Colonic mucosa (tissue), 4 donors: Measurements from ENCODE around the gene DNAL4. TPM values are rescaled to one million over a fixed set of nuclear protein-coding genes. Genes with fewer than 3 reads are reported as not detected.

Experiments used
- DNase-seq: peaks from one replicate; pipeline ENCODE4 v3.0.0-alpha.2; 2020
- H3K27ac ChIP-seq: fragments of 200-600 bp; one replicate; pipeline ENCODE4 v1.8.0; 2021
- H3K27me3 ChIP-seq: fragments of 200-600 bp; one replicate; pipeline ENCODE4 v1.8.0; 2021
- H3K36me3 ChIP-seq: fragments of 200-600 bp; one replicate; pipeline ENCODE4 v1.8.0; 2021
- H3K4me1 ChIP-seq: fragments of 200-600 bp; one replicate; pipeline ENCODE4 v1.8.0; 2021; ENCODE audit warnings: mild to moderate bottlenecking
- H3K4me3 ChIP-seq: fragments of 200-600 bp; one replicate; pipeline ENCODE4 v1.8.0; 2021
- H3K9ac ChIP-seq, 2 donors: one replicate each; pipeline ENCODE4 v1.7.0; 2013; ENCODE audit warnings: control low read depth in 2 of 2, low read depth in 2 of 2, low read length in 2 of 2
- H3K9me3 ChIP-seq: fragments of 200-600 bp; one replicate; pipeline ENCODE4 v1.8.0; 2021
- CTCF ChIP-seq: fragments of 200-600 bp; IDR thresholded peaks from one replicate; pipeline ENCODE4 v1.8.0; 2022; ENCODE audit warnings: antibody characterized with exemption, mild to moderate bottlenecking
- intact Hi-C: fragments of 100-400 bp; cut with DNase I; formaldehyde crosslinking; loops from one replicate; pipeline ENCODE4 v1.14.1; 2022
- total RNA-seq, 2 donors: library from RNA; stranded (reverse); fragmentation: NEBNext Ultra II Directional in 1 of 2; extraction: Animal tissue kit (Norgen Biotek cat#: 25700) in 1 of 2; gene quantifications; one replicate each; pipeline ENCODE4 v1.2.1, GENCODE V29; 2021
- donor health status: healthy.
- donor health status: DM: no; HTN: no; CAD: no.
- donor health status: DM: no; HTN: no; CAD: no.

DNAL4 gene
- total RNA-seq, 2 donors from 2014 or later = 15.8 to 17.8 TPM

GRCh38 chr22:38729946-38730345, 64.0 kb downstream of the DNAL4 start:
- Histone ChIP-seq H3K9me3 (no peaks in the 10 kb centered on the region), H3K4me1 (no peaks in the 10 kb centered on the region), H3K36me3 (peaks cover 49% of the 10 kb centered on the region), H3K4me3 (no peak overlapping the region), H3K27ac (no peak overlapping the region), H3K9ac (no peak overlapping the region), H3K27me3 (no peaks in the 10 kb centered on the region)
- TF ChIP-seq CTCF = no peak
- intact Hi-C loops = no loop called here
- DNase-seq = no peak

DNA sequence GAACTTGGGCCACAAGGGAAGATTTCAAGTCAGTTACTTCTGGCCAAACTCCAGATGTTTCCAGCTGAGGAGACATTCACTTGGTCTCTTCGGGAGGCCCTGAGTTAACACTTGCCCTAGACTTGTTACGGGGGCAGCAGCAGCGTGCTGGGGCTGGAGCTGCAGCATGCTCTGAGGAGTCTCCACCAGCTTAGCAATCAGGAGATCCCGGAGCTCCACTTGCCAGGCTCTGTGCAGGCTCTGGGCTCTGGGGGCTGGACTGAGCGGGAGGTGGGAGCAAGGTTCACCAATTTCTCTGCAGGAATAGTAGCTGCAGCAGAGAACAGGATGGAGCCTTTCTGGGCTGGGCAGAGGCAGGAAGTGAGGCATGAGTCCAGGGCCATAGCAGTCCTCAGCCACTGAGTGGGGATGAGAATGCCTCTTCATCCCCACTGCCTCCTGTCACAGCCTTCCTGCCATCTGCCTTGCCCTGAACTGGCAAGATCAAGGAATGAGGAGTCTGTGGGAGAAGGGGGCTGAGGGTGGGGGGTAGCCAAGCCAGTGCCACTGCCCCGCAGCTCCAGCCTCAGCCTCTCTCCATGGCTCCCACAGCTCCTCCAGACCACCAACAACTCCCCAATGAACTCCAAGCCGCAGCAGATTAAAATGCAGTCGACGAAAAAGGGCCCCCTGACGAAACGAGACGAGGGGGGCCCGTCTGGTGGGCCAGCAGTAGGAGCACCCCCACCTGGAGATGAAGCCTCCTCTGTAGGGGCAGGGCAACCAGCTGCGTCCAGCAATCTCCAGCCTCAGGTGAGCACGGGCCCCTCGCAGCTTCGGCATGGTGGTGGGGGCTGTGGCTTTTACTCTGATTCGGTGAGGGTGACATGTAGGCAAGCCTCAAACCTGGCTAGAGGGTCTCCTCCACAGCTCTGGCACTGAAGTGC, 64.8 kb downstream of the DNAL4 start:
- Histone ChIP-seq H3K36me3 (peaks cover 56% of the 10 kb centered on the region), H3K27me3 (no peaks in the 10 kb centered on the region), H3K9me3 (no peaks in the 10 kb centered on the region), H3K9ac (no peak overlapping the region), H3K27ac (no peak overlapping the region), H3K4me3 (no peak overlapping the region), H3K4me1 (no peaks in the 10 kb centered on the region)
- TF ChIP-seq CTCF = no peak
- intact Hi-C loops = no loop called here
- no peak for DNase-seq

Other genes starting within 250 kb of the DNAL4 start
- 1 to 10 TPM; 2.0 to 3.0 TPM for gene DMC1, start 224.0 kb downstream of the DNAL4 start, total RNA-seq
- 1 to 10 TPM in 1 of 2 donors, under 1 TPM in 1; 0.21 to 2.0 TPM for gene FAM227A, start 137.8 kb downstream of the DNAL4 start, total RNA-seq
- gene CBY1, start 137.5 kb downstream of the DNAL4 start, total RNA-seq = 10 to 100 TPM; 27.4 to 38.1 TPM
- 100 to 1,000 TPM in 1 of 2 donors, 10 to 100 TPM in 1; 97.1 to 149 TPM for gene TOMM22, start 112.2 kb downstream of the DNAL4 start, total RNA-seq
- 100 to 1,000 TPM in 1 of 2 donors, 10 to 100 TPM in 1; 52.4 to 108 TPM for gene JOSD1, start 93.2 kb downstream of the DNAL4 start, total RNA-seq
- gene GTPBP1, start 88.2 kb downstream of the DNAL4 start, total RNA-seq = 10 to 100 TPM; 64.6 to 65.6 TPM
- gene SUN2, start 38.1 kb downstream of the DNAL4 start, total RNA-seq = 100 to 1,000 TPM; 106 to 123 TPM
- gene NPTXR, start 49.9 kb upstream of the DNAL4 start, total RNA-seq = 1 to 10 TPM in 1 of 2 donors, under 1 TPM in 1; 0.82 to 2.0 TPM
- 10 to 100 TPM in 1 of 2 donors, 1 to 10 TPM in 1; 9.2 to 14.5 TPM for gene CBX6, start 78.1 kb upstream of the DNAL4 start, total RNA-seq
- gene APOBEC3A, start 163.5 kb upstream of the DNAL4 start, total RNA-seq = 1 to 10 TPM in 1 of 2 donors, not detected in 1; 1.4 TPM
- gene APOBEC3B, start 188.2 kb upstream of the DNAL4 start, total RNA-seq = 10 to 100 TPM in 1 of 2 donors, 1 to 10 TPM in 1; 9.3 to 18.9 TPM
- 10 to 100 TPM; 13.5 to 49.0 TPM for gene APOBEC3C, start 220.1 kb upstream of the DNAL4 start, total RNA-seq
- 1 to 10 TPM; 6.0 to 7.0 TPM for gene APOBEC3D, start 227.0 kb upstream of the DNAL4 start, total RNA-seq
- gene APOBEC3F, start 246.7 kb upstream of the DNAL4 start, total RNA-seq = 1 to 10 TPM; 7.0 to 7.3 TPM